NOMO-1 treated with DMSO at 0.1 percent for 48 hours (cell line): ENCODE results near the gene TDG.
"Not testable (repeated sequence)": the region's sequence is repeated elsewhere in the genome, so short reads cannot be mapped to it uniquely, and the experiment has no call there.

Experiments used
- DNase-seq: peaks from one replicate; lab custom pipeline; 2025; ENCODE audit not compliant: unreplicated experiment; lab: John Stamatoyannopoulos, UW

TDG gene

GRCh38 chr12:104012331-104012730 is 46.7 kb downstream of the TDG start:
- DNase-seq: no peak

GRCh38 chr12:104021862-104022261 is 56.2 kb downstream of the TDG start:
- not testable (repeated sequence) for DNase-seq

- no peak for DNase-seq
Measured at GRCh38 chr12:104022786-104023185, 57.1 kb downstream of the TDG start.

- DNase-seq: no peak
Measured at GRCh38 chr12:104023710-104024109, 58.0 kb downstream of the TDG start.

- no peak for DNase-seq
Measured at GRCh38 chr12:104024348-104024747, 58.7 kb downstream of the TDG start.

GRCh38 chr12:104025771-104026170 is 60.1 kb downstream of the TDG start:
- DNase-seq: no peak

- no peak for DNase-seq
Measured at GRCh38 chr12:104026841-104027599, 61.3 kb downstream of the TDG start.

GRCh38 chr12:104030596-104030995 is 64.9 kb downstream of the TDG start:
- DNase-seq: not testable (repeated sequence)

GRCh38 chr12:104036143-104036542 is 70.5 kb downstream of the TDG start:
- not testable (repeated sequence) for DNase-seq
